Body of pancreas (tissue), 4 donors: ENCODE results near the gene CERS5.

ENCODE experiments used
- POLR2A ChIP-seq, 3 donors: fragments of 450-650 bp; IDR thresholded peaks; one replicate each; pipeline ENCODE4 v1.6.1; 2016; ENCODE audit warnings: antibody characterized with exemption in 3 of 3, mild to moderate bottlenecking in 2 of 3
- TF ChIP-seq, protein P1 (sequence below), 7 experiments: fragments of 450-650 bp in 4 of 7; fragments of 200-600 bp in 3 of 7; sonication (generic) in 3 of 7; IDR thresholded peaks; one replicate each; pipeline ENCODE4 v1.5.1; 2016 to 2019; ENCODE audit warnings: antibody characterized with exemption in 7 of 7

DNA sequence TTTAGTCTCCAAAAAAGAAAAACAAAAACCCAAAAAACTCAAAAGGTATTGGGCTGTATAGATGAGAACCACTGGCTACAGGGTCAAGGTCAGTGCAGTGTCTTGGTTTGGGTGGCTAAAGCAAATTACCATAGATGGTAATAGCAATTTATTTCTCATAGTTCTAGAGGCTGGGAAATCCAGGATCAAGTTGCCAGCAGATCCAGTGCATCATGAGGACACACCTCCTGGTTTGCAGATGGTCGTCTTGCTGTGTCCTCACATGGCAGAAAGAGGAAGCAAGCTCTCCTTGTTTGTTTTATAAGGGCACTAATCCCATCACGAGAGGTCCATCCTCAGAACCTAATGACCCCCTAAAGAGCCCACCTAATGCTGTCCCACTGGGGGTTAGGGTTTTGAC is 44.0 kb downstream of the CERS5 start:
- TF ChIP-seq, protein P1, sequence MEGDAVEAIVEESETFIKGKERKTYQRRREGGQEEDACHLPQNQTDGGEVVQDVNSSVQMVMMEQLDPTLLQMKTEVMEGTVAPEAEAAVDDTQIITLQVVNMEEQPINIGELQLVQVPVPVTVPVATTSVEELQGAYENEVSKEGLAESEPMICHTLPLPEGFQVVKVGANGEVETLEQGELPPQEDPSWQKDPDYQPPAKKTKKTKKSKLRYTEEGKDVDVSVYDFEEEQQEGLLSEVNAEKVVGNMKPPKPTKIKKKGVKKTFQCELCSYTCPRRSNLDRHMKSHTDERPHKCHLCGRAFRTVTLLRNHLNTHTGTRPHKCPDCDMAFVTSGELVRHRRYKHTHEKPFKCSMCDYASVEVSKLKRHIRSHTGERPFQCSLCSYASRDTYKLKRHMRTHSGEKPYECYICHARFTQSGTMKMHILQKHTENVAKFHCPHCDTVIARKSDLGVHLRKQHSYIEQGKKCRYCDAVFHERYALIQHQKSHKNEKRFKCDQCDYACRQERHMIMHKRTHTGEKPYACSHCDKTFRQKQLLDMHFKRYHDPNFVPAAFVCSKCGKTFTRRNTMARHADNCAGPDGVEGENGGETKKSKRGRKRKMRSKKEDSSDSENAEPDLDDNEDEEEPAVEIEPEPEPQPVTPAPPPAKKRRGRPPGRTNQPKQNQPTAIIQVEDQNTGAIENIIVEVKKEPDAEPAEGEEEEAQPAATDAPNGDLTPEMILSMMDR (IDR thresholded peaks at IDR 0.05): no peak
- no peak for TF ChIP-seq POLR2A (IDR thresholded peaks at IDR 0.05)
